BLaER1 treated with 17β-estradiol and CSF1 and Interleukin-3, amounts not matched to agents 10 nM and 100 nM (cell line): Measurements from ENCODE around the gene NGB.
A peak's percentile ranks its signal among the peaks of the same experiment; 100 is the strongest.

ENCODE experiments used
- H3K27ac ChIP-seq, 11 experiments: shearing (Covaris generic); formaldehyde crosslinking; 2 replicates each; pipeline ENCODE4 v1.8.1; 2022
- H3K27me3 ChIP-seq, 11 experiments: shearing (Covaris generic); formaldehyde crosslinking; 2 replicates each; pipeline ENCODE4 v1.8.1; 2022
- H3K36me3 ChIP-seq, 11 experiments: shearing (Covaris generic); formaldehyde crosslinking; 2 replicates each; pipeline ENCODE4 v1.8.1; 2022
- H3K4me1 ChIP-seq, 10 experiments: shearing (Covaris generic); formaldehyde crosslinking; 2 replicates each; pipeline ENCODE4 v1.8.1; 2022
- H3K4me2 ChIP-seq, 11 experiments: shearing (Covaris generic); formaldehyde crosslinking; 2 replicates each; pipeline ENCODE4 v1.8.1; 2022
- H3K4me3 ChIP-seq, 10 experiments: shearing (Covaris generic); formaldehyde crosslinking; 2 replicates each; pipeline ENCODE4 v1.8.1; 2022
- H3K9ac ChIP-seq, 11 experiments: shearing (Covaris generic); formaldehyde crosslinking; 2 replicates each; pipeline ENCODE4 v1.8.1; 2022
- H3K9me3 ChIP-seq, 11 experiments: shearing (Covaris generic); formaldehyde crosslinking; replicated peaks in 1 of 11; 2 replicates each; pipeline ENCODE4 v1.8.1; 2022
- H4K20me1 ChIP-seq, 11 experiments: shearing (Covaris generic); formaldehyde crosslinking; 2 replicates each; pipeline ENCODE4 v1.8.1; 2022
- Cebpa-rat ChIP-seq, 11 experiments: shearing (Covaris generic); IDR thresholded peaks; 2 replicates each; pipeline ENCODE4 v1.8.1; 2022

NGB gene

GRCh38 chr14:77231721-77232120, 39.3 kb downstream of the NGB start:
- no peaks in the 10 kb centered on the region for H4K20me1 ChIP-seq
- no peak overlapping the region for H3K4me3 ChIP-seq
- H3K27ac ChIP-seq: no peak overlapping the region
- H3K9me3 ChIP-seq: peaks cover 0 to 15% (median 10%) of the 10 kb centered on the region in 11 experiments; a peak in 14 of 22 replicates
- TF ChIP-seq Cebpa-rat (IDR thresholded peaks at IDR 0.05): no peak
- H3K4me1 ChIP-seq: peaks cover 0 to 4% (median 4%) of the 10 kb centered on the region in 10 experiments; a peak in 10 of 20 replicates
- no peaks in the 10 kb centered on the region for H3K27me3 ChIP-seq
- H3K4me2 ChIP-seq: no peak overlapping the region
- H3K36me3 ChIP-seq: peaks cover 17 to 48% (median 32%) of the 10 kb centered on the region in 11 experiments; a peak in 18 of 22 replicates
- H3K9ac ChIP-seq: no peak overlapping the region

- peaks cover 0 to 15% (median 10%) of the 10 kb centered on the region in 11 experiments; a peak in 14 of 22 replicates for H3K9me3 ChIP-seq
- H3K36me3 ChIP-seq: peaks cover 17 to 51% (median 33%) of the 10 kb centered on the region in 11 experiments; a peak in 18 of 22 replicates
- no peak overlapping the region for H3K27ac ChIP-seq
- no peak overlapping the region for H3K4me3 ChIP-seq
- no peaks in the 10 kb centered on the region for H3K4me1 ChIP-seq
- H3K27me3 ChIP-seq: no peaks in the 10 kb centered on the region
- no peak overlapping the region for H3K9ac ChIP-seq
- TF ChIP-seq Cebpa-rat (IDR thresholded peaks at IDR 0.05): no peak
- H4K20me1 ChIP-seq: no peaks in the 10 kb centered on the region
- H3K4me2 ChIP-seq: no peak overlapping the region
These were observed 40.1 kb downstream of the NGB start for GRCh38 chr14:77230914-77231313.

GRCh38 chr14:77228056-77228455, 43.0 kb downstream of the NGB start:
- no peak overlapping the region for H3K4me3 ChIP-seq
- no peak overlapping the region for H3K9ac ChIP-seq
- peaks cover 0 to 15% (median 10%) of the 10 kb centered on the region in 11 experiments; a peak in 14 of 22 replicates for H3K9me3 ChIP-seq
- no peak overlapping the region for H3K27ac ChIP-seq
- H3K36me3 ChIP-seq: peaks cover 14 to 51% (median 30%) of the 10 kb centered on the region in 11 experiments; a peak in 18 of 22 replicates
- H3K4me1 ChIP-seq: peaks cover 0 to 18% (median 15%) of the 10 kb centered on the region in 10 experiments; a peak in 16 of 20 replicates
- no peak for TF ChIP-seq Cebpa-rat (IDR thresholded peaks at IDR 0.05)
- no peaks in the 10 kb centered on the region for H3K27me3 ChIP-seq
- peaks cover 0 to 4% (median 0%) of the 10 kb centered on the region in 11 experiments; a peak in 1 of 22 replicates for H4K20me1 ChIP-seq
- H3K4me2 ChIP-seq: no peak overlapping the region

GRCh38 chr14:77225892-77226557, 45.0 kb downstream of the NGB start:
- Histone ChIP-seq H3K4me1 (peaks cover 0 to 30% (median 20%) of the 10 kb centered on the region in 10 experiments; a peak in 16 of 20 replicates), H3K27ac (no peak overlapping the region)
- no peak for TF ChIP-seq Cebpa-rat (IDR thresholded peaks at IDR 0.05)

GRCh38 chr14:77225254-77225653, 45.8 kb downstream of the NGB start:
- Histone ChIP-seq H3K9ac (no peak overlapping the region), H3K27me3 (no peaks in the 10 kb centered on the region), H3K4me1 (peaks cover 0 to 31% (median 22%) of the 10 kb centered on the region in 10 experiments; a peak in 17 of 20 replicates), H3K36me3 (peaks cover 0 to 26% (median 10%) of the 10 kb centered on the region in 11 experiments; a peak in 13 of 22 replicates), H3K27ac (no peak overlapping the region), H3K4me3 (no peak overlapping the region), H4K20me1 (peaks cover 0 to 4% (median 0%) of the 10 kb centered on the region in 11 experiments; a peak in 1 of 22 replicates), H3K4me2 (no peak overlapping the region), H3K9me3 (peaks cover 0 to 6% (median 2%) of the 10 kb centered on the region in 11 experiments; a peak in 10 of 22 replicates)
- TF ChIP-seq Cebpa-rat (IDR thresholded peaks at IDR 0.05): no peak

More at GRCh38 chr14:77225892-77226557, 45.0 kb downstream of the NGB start:
- H3K4me2 ChIP-seq: no peak overlapping the region
- peaks cover 0 to 13% (median 8%) of the 10 kb centered on the region in 11 experiments; a peak in 14 of 22 replicates for H3K9me3 ChIP-seq
- H3K9ac ChIP-seq: no peak overlapping the region
- H3K36me3 ChIP-seq: peaks cover 7 to 34% (median 17%) of the 10 kb centered on the region in 11 experiments; a peak in 17 of 22 replicates
- H4K20me1 ChIP-seq: peaks cover 0 to 4% (median 0%) of the 10 kb centered on the region in 11 experiments; a peak in 1 of 22 replicates
- no peak overlapping the region for H3K4me3 ChIP-seq
- no peaks in the 10 kb centered on the region for H3K27me3 ChIP-seq

- Histone ChIP-seq H3K9ac (no peak overlapping the region), H3K9me3 (no peaks in the 10 kb centered on the region), H3K4me3 (no peak overlapping the region), H3K27ac (peak overlapping the region in 1 of 11 experiments; percentile 32; a peak in 2 of 22 replicates), H3K4me1 (peaks cover 0 to 42% (median 23%) of the 10 kb centered on the region in 10 experiments; a peak in 17 of 20 replicates), H4K20me1 (peaks cover 0 to 8% (median 0%) of the 10 kb centered on the region in 11 experiments; a peak in 2 of 22 replicates), H3K36me3 (peaks cover 0 to 21% (median 4%) of the 10 kb centered on the region in 11 experiments; a peak in 7 of 22 replicates), H3K27me3 (no peaks in the 10 kb centered on the region), H3K4me2 (peak overlapping the region; percentile 23 to 80 (median 62); a peak in 17 of 22 replicates)
- TF ChIP-seq Cebpa-rat (IDR thresholded peaks at IDR 0.05): no peak
These were observed 46.8 kb downstream of the NGB start for GRCh38 chr14:77224212-77224611.

- Histone ChIP-seq H3K27ac (no peak overlapping the region), H3K4me1 (peaks cover 0 to 44% (median 23%) of the 10 kb centered on the region in 10 experiments; a peak in 17 of 20 replicates), H3K9ac (no peak overlapping the region), H3K4me3 (no peak overlapping the region), H3K9me3 (no peaks in the 10 kb centered on the region), H3K36me3 (peaks cover 0 to 14% (median 0%) of the 10 kb centered on the region in 11 experiments; a peak in 5 of 22 replicates), H3K4me2 (peak overlapping the region in 4 of 11 experiments; percentile 13 to 75 (median 71); a peak in 6 of 22 replicates), H3K27me3 (no peaks in the 10 kb centered on the region), H4K20me1 (peaks cover 0 to 12% (median 0%) of the 10 kb centered on the region in 11 experiments; a peak in 2 of 22 replicates)
- no peak for TF ChIP-seq Cebpa-rat (IDR thresholded peaks at IDR 0.05)
These were observed 48.3 kb downstream of the NGB start for GRCh38 chr14:77222546-77223225.

- no peaks in the 10 kb centered on the region for H3K9me3 ChIP-seq
- TF ChIP-seq Cebpa-rat (IDR thresholded peaks at IDR 0.05): no peak
- H3K4me1 ChIP-seq: peaks cover 0 to 44% (median 23%) of the 10 kb centered on the region in 10 experiments; a peak in 17 of 20 replicates
- no peaks in the 10 kb centered on the region for H3K27me3 ChIP-seq
- no peak overlapping the region for H3K4me3 ChIP-seq
- H4K20me1 ChIP-seq: peaks cover 0 to 14% (median 0%) of the 10 kb centered on the region in 11 experiments; a peak in 2 of 22 replicates
- H3K36me3 ChIP-seq: peaks cover 0 to 10% (median 0%) of the 10 kb centered on the region in 11 experiments; a peak in 5 of 22 replicates
- H3K9ac ChIP-seq: no peak overlapping the region
- no peak overlapping the region for H3K4me2 ChIP-seq
- no peak overlapping the region for H3K27ac ChIP-seq
These were observed 49.6 kb downstream of the NGB start for GRCh38 chr14:77221241-77221871.
